ENCODE results near the gene AIFM1. TPM values are rescaled to one million over a fixed set of nuclear protein-coding genes. Genes with fewer than 3 reads are reported as not detected.

AIFM1 gene
- total RNA-seq (ENCODE audit: low replicate concordance), result 26.2 and 47.7 TPM in 2 replicates

- DNase-seq (ENCODE audit: low spot score), result peak; percentile 95
- Histone ChIP-seq H3K4me1 (peaks cover 9% of the 10 kb centered on the region), H3K27ac (peak within 1 kb of the TSS; percentile 93), H3K4me3 (peak within 1 kb of the TSS; percentile 73), H2AFZ (replicated peaks) (peak within 1 kb of the TSS; percentile 87), H3K4me2 (peak within 1 kb of the TSS; percentile 79), H3K9me3 (ENCODE audit: low read depth) (no peaks in the 10 kb centered on the region), H3K79me2 (ENCODE audit: low read depth) (peaks cover 22% of the 10 kb centered on the region), H3F3A (ENCODE audit: low read depth) (peaks cover 2% of the 10 kb centered on the region), H3K27me3 (no peaks in the 10 kb centered on the region), H3K9ac (peak within 1 kb of the TSS; percentile 58), H4K20me1 (ENCODE audit: low read depth) (no peaks in the 10 kb centered on the region), H3K36me3 (no peaks in the 10 kb centered on the region)
- H3K27me3 Mint-ChIP-seq (ENCODE audit: insufficient read depth, low read depth), result peaks cover 4% of the 10 kb centered on the region
- peak within 1 kb of the TSS; percentile 98 for H3K4me3 Mint-ChIP-seq
- peaks cover 7% of the 10 kb centered on the region for H3K36me3 Mint-ChIP-seq
- H3K4me1 Mint-ChIP-seq, result peaks cover 32% of the 10 kb centered on the region
- H3K9me3 Mint-ChIP-seq, result no peaks in the 10 kb centered on the region
- H3K27ac Mint-ChIP-seq, result peak within 1 kb of the TSS; percentile 80
- TF ChIP-seq EZH2 (IDR thresholded peaks at IDR 0.05) (no peak), EZH2phosphoT487 (IDR thresholded peaks at IDR 0.05) (no peak)
- TF ChIP-seq, protein P1, sequence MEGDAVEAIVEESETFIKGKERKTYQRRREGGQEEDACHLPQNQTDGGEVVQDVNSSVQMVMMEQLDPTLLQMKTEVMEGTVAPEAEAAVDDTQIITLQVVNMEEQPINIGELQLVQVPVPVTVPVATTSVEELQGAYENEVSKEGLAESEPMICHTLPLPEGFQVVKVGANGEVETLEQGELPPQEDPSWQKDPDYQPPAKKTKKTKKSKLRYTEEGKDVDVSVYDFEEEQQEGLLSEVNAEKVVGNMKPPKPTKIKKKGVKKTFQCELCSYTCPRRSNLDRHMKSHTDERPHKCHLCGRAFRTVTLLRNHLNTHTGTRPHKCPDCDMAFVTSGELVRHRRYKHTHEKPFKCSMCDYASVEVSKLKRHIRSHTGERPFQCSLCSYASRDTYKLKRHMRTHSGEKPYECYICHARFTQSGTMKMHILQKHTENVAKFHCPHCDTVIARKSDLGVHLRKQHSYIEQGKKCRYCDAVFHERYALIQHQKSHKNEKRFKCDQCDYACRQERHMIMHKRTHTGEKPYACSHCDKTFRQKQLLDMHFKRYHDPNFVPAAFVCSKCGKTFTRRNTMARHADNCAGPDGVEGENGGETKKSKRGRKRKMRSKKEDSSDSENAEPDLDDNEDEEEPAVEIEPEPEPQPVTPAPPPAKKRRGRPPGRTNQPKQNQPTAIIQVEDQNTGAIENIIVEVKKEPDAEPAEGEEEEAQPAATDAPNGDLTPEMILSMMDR (IDR thresholded peaks at IDR 0.05), result no peak
Observed at GRCh38 chrX:130165703-130166502, at the start of gene AIFM1. AIFM1 (minus strand) TSS chrX:130165841; CDS start chrX:130165656, 185 bp downstream.

DNA sequence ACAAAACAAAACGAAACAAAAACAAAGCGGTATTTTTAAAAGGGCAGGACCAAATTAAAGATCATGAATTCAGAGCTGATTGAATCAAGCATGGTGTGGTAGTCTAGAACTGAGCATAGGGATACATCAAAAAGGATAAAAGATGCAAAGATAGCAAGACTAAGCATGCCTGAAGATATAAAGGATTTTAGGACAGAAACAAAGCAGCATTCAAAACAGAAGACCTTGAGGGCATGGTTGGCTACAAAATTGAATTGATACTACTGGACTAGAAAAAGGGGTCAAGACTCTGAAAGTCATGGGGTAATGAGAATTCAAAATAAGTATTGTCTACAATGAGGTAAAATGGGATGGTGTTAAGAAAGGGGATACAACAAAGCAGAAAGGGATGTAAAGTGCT, 47.7 kb upstream of the AIFM1 start:
- no peak overlapping the region for H2AFZ ChIP-seq (replicated peaks)
- peaks cover 37% of the 10 kb centered on the region for H3K36me3 ChIP-seq
- H3K36me3 Mint-ChIP-seq, result peaks cover 54% of the 10 kb centered on the region
- no peak overlapping the region for H3K27ac Mint-ChIP-seq
- H3K27ac ChIP-seq, result no peak overlapping the region
- no peak overlapping the region for H3K9ac ChIP-seq
- H3K4me2 ChIP-seq, result no peak overlapping the region
- H3K9me3 Mint-ChIP-seq, result no peaks in the 10 kb centered on the region
- no peaks in the 10 kb centered on the region for H4K20me1 ChIP-seq (ENCODE audit: low read depth)
- no peaks in the 10 kb centered on the region for H3K4me1 ChIP-seq
- H3K4me1 Mint-ChIP-seq, result no peaks in the 10 kb centered on the region
- no peak for DNase-seq (ENCODE audit: low spot score)
- no peak overlapping the region for H3K4me3 ChIP-seq
- no peak for TF ChIP-seq EZH2phosphoT487 (IDR thresholded peaks at IDR 0.05)
- TF ChIP-seq EZH2 (IDR thresholded peaks at IDR 0.05), result no peak
- TF ChIP-seq, protein P1 (IDR thresholded peaks at IDR 0.05), result no peak
- no peaks in the 10 kb centered on the region for H3K79me2 ChIP-seq (ENCODE audit: low read depth)
- H3F3A ChIP-seq (ENCODE audit: low read depth), result no peaks in the 10 kb centered on the region
- no peaks in the 10 kb centered on the region for H3K27me3 ChIP-seq
- no peak overlapping the region for H3K4me3 Mint-ChIP-seq
- no peaks in the 10 kb centered on the region for H3K27me3 Mint-ChIP-seq (ENCODE audit: insufficient read depth, low read depth)
- no peaks in the 10 kb centered on the region for H3K9me3 ChIP-seq (ENCODE audit: low read depth)

GRCh38 chrX:130212371-130212770, 46.7 kb upstream of the AIFM1 start:
- H3K4me3 Mint-ChIP-seq, result no peak overlapping the region
- no peaks in the 10 kb centered on the region for H3F3A ChIP-seq (ENCODE audit: low read depth)
- H3K4me2 ChIP-seq, result no peak overlapping the region
- no peaks in the 10 kb centered on the region for H3K27me3 Mint-ChIP-seq (ENCODE audit: insufficient read depth, low read depth)
- H3K79me2 ChIP-seq (ENCODE audit: low read depth), result no peaks in the 10 kb centered on the region
- no peak overlapping the region for H3K27ac Mint-ChIP-seq
- peaks cover 58% of the 10 kb centered on the region for H3K36me3 Mint-ChIP-seq
- H3K9ac ChIP-seq, result no peak overlapping the region
- no peak overlapping the region for H3K4me3 ChIP-seq
- no peak overlapping the region for H2AFZ ChIP-seq (replicated peaks)
- no peaks in the 10 kb centered on the region for H4K20me1 ChIP-seq (ENCODE audit: low read depth)
- TF ChIP-seq EZH2phosphoT487 (IDR thresholded peaks at IDR 0.05), result no peak
- no peak for TF ChIP-seq EZH2 (IDR thresholded peaks at IDR 0.05)
- TF ChIP-seq, protein P1 (IDR thresholded peaks at IDR 0.05), result no peak
- no peaks in the 10 kb centered on the region for H3K27me3 ChIP-seq
- no peak overlapping the region for H3K27ac ChIP-seq
- H3K9me3 Mint-ChIP-seq, result no peaks in the 10 kb centered on the region
- no peaks in the 10 kb centered on the region for H3K4me1 Mint-ChIP-seq
- no peak for DNase-seq (ENCODE audit: low spot score)
- no peaks in the 10 kb centered on the region for H3K4me1 ChIP-seq
- H3K9me3 ChIP-seq (ENCODE audit: low read depth), result no peaks in the 10 kb centered on the region
- peaks cover 35% of the 10 kb centered on the region for H3K36me3 ChIP-seq
